ENCODE measurements around the gene AKT3.

- TF ChIP-seq CTCF (conservative IDR thresholded peaks at IDR 0.05 in 1 of 2, IDR thresholded peaks at IDR 0.05 in 1 of 2; ENCODE audit: low read depth in 1 of 2, low read length in 2 of 2) (no peak), EZH2 (IDR thresholded peaks at IDR 0.05; ENCODE audit: low read length, missing control alignments) (no peak)
These were observed 177.4 kb downstream of the AKT3 start for GRCh38 chr1:243672539-243673074.

Data from fibroblast of lung (primary cell).